A549 (cell line): ENCODE data around the gene DBF4B. TPM values are rescaled to one million over a fixed set of nuclear protein-coding genes. Genes with fewer than 3 reads are reported as not detected.

Experiments
- ATAC-seq, 2 experiments: fragments of 200-7000 bp in 1 of 2; fragments of >200 bp in 1 of 2; cut with Nextera tagmentation in 1 of 2; cut with Tn5 transposase in 1 of 2; 3 replicates each; pipeline versions ENCODE4 v1.8.0 to v1.9.1; 2018 to 2020; ENCODE audit warnings: mild to moderate bottlenecking in 1 of 2, moderate library complexity in 1 of 2
- CTCF ChIA-PET: fragments of 300-600 bp; sonication (Branson Sonifier 250); formaldehyde crosslinking; extraction: SDS; loops from one replicate; lab custom pipeline; 2021; ENCODE audit warnings: antibody characterized with exemption, inconsistent platforms; lab: Yijun Ruan, JAX
- POLR2A ChIA-PET: fragments of 350-600 bp; formaldehyde crosslinking; extraction: SDS; loops from one replicate; lab custom pipeline; 2021; ENCODE audit warnings: antibody characterized with exemption, inconsistent platforms; lab: Yijun Ruan, JAX
- DNase-seq, 2 experiments: peaks; one replicate each; pipeline versions ENCODE4 v3.0.0 to v3.0.0-alpha.2; 2011 to 2016; ENCODE audit warnings: low read depth in 1 of 2, low spot score in 1 of 2
- FAIRE-seq: peaks from 2 replicates; lab custom pipeline; 2011; peaks lifted over from hg19 to GRCh38; lab: Jason Lieb, UNC
- H3K27ac ChIP-seq, 2 experiments: fragments of >200 bp; sonication (Bioruptor Twin); formaldehyde crosslinking; 3 replicates each; pipeline ENCODE4 v1.5.1; 2016 to 2017
- H3K4me1 ChIP-seq: fragments of >200 bp; sonication (Bioruptor Twin); formaldehyde crosslinking; 3 replicates; pipeline ENCODE4 v1.6.1; 2016
- H3K4me2 ChIP-seq: fragments of >200 bp; sonication (Bioruptor Twin); formaldehyde crosslinking; 3 replicates; pipeline ENCODE4 v1.6.1; 2016
- H3K4me3 ChIP-seq: fragments of >200 bp; sonication (Bioruptor Twin); formaldehyde crosslinking; 3 replicates; pipeline ENCODE4 v1.5.1; 2016
- H3K9me3 ChIP-seq: fragments of >200 bp; sonication (Bioruptor Twin); formaldehyde crosslinking; 3 replicates; pipeline ENCODE4 v1.6.1; 2016
- BHLHE40 ChIP-seq: IDR thresholded peaks from 2 replicates; pipeline ENCODE4 v1.6.1; 2012; ENCODE audit warnings: low read depth, low read length, inconsistent platforms
- CBX8 ChIP-seq: fragments of 200-600 bp; sonication (generic); IDR thresholded peaks from 2 replicates; pipeline ENCODE4 v1.6.1; 2016
- CEBPB ChIP-seq, 2 experiments: fragments of >200 bp in 1 of 2; sonication (Bioruptor Twin) in 1 of 2; formaldehyde crosslinking in 1 of 2; IDR thresholded peaks; 2 replicates each; pipeline ENCODE4 v1.6.1; 2012 to 2016
- CHD4 ChIP-seq: fragments of 200-600 bp; sonication (generic); IDR thresholded peaks from 2 replicates; pipeline ENCODE4 v1.6.1; 2016; ENCODE audit warnings: antibody characterized with exemption, mild to moderate bottlenecking, borderline replicate concordance
- EHF ChIP-seq: fragments of 250-450 bp; sonication (Bioruptor Pico); IDR thresholded peaks from 2 replicates; pipeline ENCODE4 v1.5.0; 2020; ENCODE audit warnings: mild to moderate bottlenecking
- GATA3 ChIP-seq: IDR thresholded peaks from 2 replicates; pipeline ENCODE4 v1.6.1; 2012; ENCODE audit warnings: borderline replicate concordance
- HDAC2 ChIP-seq: fragments of 200-600 bp; sonication (generic); IDR thresholded peaks from 2 replicates; pipeline ENCODE4 v1.6.1; 2016
- HES2 ChIP-seq: fragments of >200 bp; sonication (Bioruptor Twin); formaldehyde crosslinking; IDR thresholded peaks from 2 replicates; pipeline ENCODE4 v1.6.1; 2016
- HMGXB4 ChIP-seq: fragments of 250-450 bp; sonication (Bioruptor Pico); IDR thresholded peaks from 2 replicates; pipeline ENCODE4 v1.5.0; 2021; ENCODE audit warnings: mild to moderate bottlenecking, moderate library complexity, borderline replicate concordance
- HOXB13 ChIP-seq: fragments of 250-450 bp; sonication (Bioruptor Pico); IDR thresholded peaks from 2 replicates; pipeline ENCODE4 v1.5.0; 2020; ENCODE audit warnings: low read depth, mild to moderate bottlenecking, moderate library complexity
- KDM5A ChIP-seq: fragments of 200-600 bp; sonication (generic); IDR thresholded peaks from 2 replicates; pipeline ENCODE4 v1.6.1; 2016; ENCODE audit warnings: antibody characterized with exemption, mild to moderate bottlenecking
- MAX ChIP-seq: IDR thresholded peaks from 2 replicates; pipeline ENCODE4 v1.6.1; 2012
- MAZ ChIP-seq: fragments of 150-350 bp; IDR thresholded peaks from 2 replicates; pipeline ENCODE4 v1.6.1; 2014; ENCODE audit warnings: antibody characterized with exemption, low read depth, low read length, borderline replicate concordance
- POLR2AphosphoS2 ChIP-seq: conservative IDR thresholded peaks from 2 replicates; pipeline ENCODE4 v1.6.1; 2012; ENCODE audit warnings: low read length, improper control_type of control experiment, inconsistent platforms
- RAD21 ChIP-seq, 2 experiments: fragments of >200 bp in 1 of 2; sonication (Bioruptor Twin) in 1 of 2; formaldehyde crosslinking in 1 of 2; IDR thresholded peaks in 1 of 2; conservative IDR thresholded peaks in 1 of 2; 2 replicates in 1 of 2; 3 replicates in 1 of 2; pipeline ENCODE4 v1.6.1; 2012 to 2018; ENCODE audit warnings: inconsistent platforms in 1 of 2
- RCOR1 ChIP-seq: fragments of 150-350 bp; IDR thresholded peaks from 2 replicates; pipeline ENCODE4 v1.6.1; 2014; ENCODE audit warnings: antibody characterized with exemption, low read length, low read depth
- TP53 ChIP-seq: fragments of 250-450 bp; sonication (Bioruptor Pico); IDR thresholded peaks from 2 replicates; pipeline ENCODE4 v1.5.0; 2021; ENCODE audit warnings: mild to moderate bottlenecking, moderate library complexity
- ZFP36 ChIP-seq: fragments of 450-650 bp; IDR thresholded peaks from 2 replicates; pipeline ENCODE4 v1.6.1; 2014; ENCODE audit warnings: borderline replicate concordance; ENCODE audit not compliant: partially characterized antibody
- ZNF302 ChIP-seq: fragments of 250-450 bp; sonication (Bioruptor Pico); IDR thresholded peaks from 2 replicates; pipeline ENCODE4 v1.9.0; 2021; ENCODE audit warnings: inconsistent platforms, mild to moderate bottlenecking, moderate library complexity
- ZSCAN20 ChIP-seq: fragments of 250-450 bp; sonication (Bioruptor Pico); IDR thresholded peaks from 2 replicates; pipeline ENCODE4 v1.8.0; 2022; ENCODE audit warnings: mild to moderate bottlenecking, moderate library complexity
- WGBS: methylation state at CpG from one replicate; pipeline ENCODE4 v1.1.6; 2017; ENCODE audit errors: missing lambda C conversion rate; 5-methylcytosine and 5-hydroxymethylcytosine counted together
- polyA plus RNA-seq, 4 experiments: library from polyadenylated mRNA; depleted of rRNA in 3 of 4; stranded (reverse); fragments of >200 nt; fragmentation: RNase III in 1 of 4; extraction: RNeasy Plus Mini Kit Qiagen cat#74134 plus additional on column Dnase treatment in 1 of 4; gene quantifications; 2 replicates in 3 of 4; 3 replicates in 1 of 4; pipeline ENCODE4 v1.2.3, GENCODE V29; 2011 to 2017
- TF ChIP-seq, protein P1 (sequence below): fragments of 450-650 bp; IDR thresholded peaks from 2 replicates; pipeline ENCODE4 v1.6.1; 2014; ENCODE audit warnings: antibody characterized with exemption
- TF ChIP-seq, protein P2 (sequence below): fragments of 250-450 bp; sonication (Bioruptor Pico); IDR thresholded peaks from 2 replicates; pipeline ENCODE4 v1.5.0; 2020; ENCODE audit warnings: low read depth, mild to moderate bottlenecking, moderate library complexity

Gene DBF4B
- polyA plus RNA-seq, 2 of the 4 experiments (the other 2 are of a cell fraction) = 16.9 to 32.3 TPM

GRCh38 chr17:44770166-44770925, 61.9 kb downstream of the DBF4B start (continued):
- no peak for TF ChIP-seq KDM5A
- no peak for TF ChIP-seq GATA3
- TF ChIP-seq HES2 = no peak
- no peak for TF ChIP-seq HDAC2
- TF ChIP-seq, protein P1, sequence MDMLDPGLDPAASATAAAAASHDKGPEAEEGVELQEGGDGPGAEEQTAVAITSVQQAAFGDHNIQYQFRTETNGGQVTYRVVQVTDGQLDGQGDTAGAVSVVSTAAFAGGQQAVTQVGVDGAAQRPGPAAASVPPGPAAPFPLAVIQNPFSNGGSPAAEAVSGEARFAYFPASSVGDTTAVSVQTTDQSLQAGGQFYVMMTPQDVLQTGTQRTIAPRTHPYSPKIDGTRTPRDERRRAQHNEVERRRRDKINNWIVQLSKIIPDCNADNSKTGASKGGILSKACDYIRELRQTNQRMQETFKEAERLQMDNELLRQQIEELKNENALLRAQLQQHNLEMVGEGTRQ = no peak
- no peak for TF ChIP-seq EHF (CRISPR knock-in tag)

- Histone ChIP-seq H3K9me3 (no peaks in the 10 kb centered on the region), H3K4me3 (no peak overlapping the region), H3K4me1 (peaks cover 9% of the 10 kb centered on the region; the same call in 2 of the 3 replicates), H3K27ac (no peak overlapping the region), H3K4me2 (no peak overlapping the region)
- CTCF ChIA-PET = interaction anchor here (1.0 to 30.3 kb wide), 9 partner anchors 8 to 363 kb away, joined by 3 to 1787 read pairs (median 13); partner anchors contain the start of genes ACBD4 and HIGD1B
- WGBS = 37% methylated on average over 18 of the region's 21 CpGs
- no peak for ATAC-seq
- no peak for FAIRE-seq
- DNase-seq = no peak
- POLR2A ChIA-PET = interaction anchor here (0.5 kb wide), 1 partner anchor 16 kb away, joined by 4 read pairs; no protein-coding TSS in a partner anchor
- no peak for TF ChIP-seq ZFP36
- no peak for TF ChIP-seq BHLHE40
- TF ChIP-seq CHD4 = no peak
- TF ChIP-seq MAZ = no peak
- TF ChIP-seq HOXB13 (CRISPR knock-in tag) = no peak
- TF ChIP-seq CEBPB (IDR thresholded peaks at IDR 0.05) = no peak
- TF ChIP-seq RAD21 (conservative IDR thresholded peaks at IDR 0.05 in 1 of 2, IDR thresholded peaks at IDR 0.05 in 1 of 2) = no peak
- no peak for TF ChIP-seq ZNF302 (CRISPR knock-in tag)
- TF ChIP-seq RCOR1 = no peak
- TF ChIP-seq ZSCAN20 (CRISPR knock-in tag) = no peak
- no peak for TF ChIP-seq TP53 (CRISPR knock-in tag)
- TF ChIP-seq MAX = no peak
- no peak for TF ChIP-seq CBX8
- TF ChIP-seq POLR2AphosphoS2 = no peak
Measured at GRCh38 chr17:44772308-44773045, 64.0 kb downstream of the DBF4B start.

DNA sequence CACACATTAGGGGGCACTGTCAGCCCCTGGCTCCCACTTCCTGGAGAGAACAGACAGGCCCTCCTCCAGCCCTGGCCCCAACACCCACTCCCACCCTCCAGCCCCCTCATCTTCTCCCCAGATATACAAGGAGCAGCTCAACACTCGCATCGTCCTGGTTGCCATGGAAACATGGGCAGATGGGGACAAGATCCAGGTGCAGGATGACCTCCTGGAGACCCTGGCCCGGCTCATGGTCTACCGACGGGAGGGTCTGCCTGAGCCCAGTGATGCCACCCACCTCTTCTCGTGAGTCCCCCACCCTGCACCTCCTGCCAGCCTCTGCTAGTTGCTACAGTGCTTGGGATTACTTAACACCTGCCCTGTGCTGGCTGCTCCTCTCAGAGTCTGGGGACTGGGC, 64.7 kb downstream of the DBF4B start:
- DNase-seq (no peak), ATAC-seq (no peak), FAIRE-seq (no peak)
- ChIA-PET POLR2A (no interaction called here), CTCF (interaction anchor here (1.0 to 30.3 kb wide), 8 partner anchors 9 to 362 kb away, joined by 3 to 1787 read pairs (median 16); partner anchors contain the start of genes ACBD4 and HIGD1B)
- WGBS = 28% methylated on average over 6 of the region's 6 CpGs
- H3K4me2 ChIP-seq = no peak overlapping the region
- no peak overlapping the region for H3K4me3 ChIP-seq
- H3K4me1 ChIP-seq = peaks cover 9% of the 10 kb centered on the region; the same call in 2 of the 3 replicates
- no peaks in the 10 kb centered on the region for H3K9me3 ChIP-seq
- no peak overlapping the region for H3K27ac ChIP-seq
- TF ChIP-seq HMGXB4 (no peak), GATA3 (no peak), MAZ (no peak), MAX (no peak), TP53 (CRISPR knock-in tag) (no peak)
- TF ChIP-seq, protein P2, sequence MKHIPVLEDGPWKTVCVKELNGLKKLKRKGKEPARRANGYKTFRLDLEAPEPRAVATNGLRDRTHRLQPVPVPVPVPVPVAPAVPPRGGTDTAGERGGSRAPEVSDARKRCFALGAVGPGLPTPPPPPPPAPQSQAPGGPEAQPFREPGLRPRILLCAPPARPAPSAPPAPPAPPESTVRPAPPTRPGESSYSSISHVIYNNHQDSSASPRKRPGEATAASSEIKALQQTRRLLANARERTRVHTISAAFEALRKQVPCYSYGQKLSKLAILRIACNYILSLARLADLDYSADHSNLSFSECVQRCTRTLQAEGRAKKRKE = no peak
